Activated CD8-positive, alpha-beta memory T cell treated with anti-CD3 and anti-CD28 coated beads, Interleukin-2, amount 50 U/mL, for 48 hours (primary cell): ENCODE data around the gene SRC.
"Not testable (repeated sequence)": the region's sequence is repeated elsewhere in the genome, so short reads cannot be mapped to it uniquely, and the experiment has no call there.

Experiments
- DNase-seq: peaks from one replicate; pipeline ENCODE4 v3.0.0-alpha.2; 2020

Gene SRC

GRCh38 chr20:37364927-37365272, 19.0 kb downstream of the SRC start:
- DNase-seq = no peak

- DNase-seq = no peak
These were observed 20.1 kb downstream of the SRC start for GRCh38 chr20:37365760-37366638.

- DNase-seq = no peak
These were observed 20.8 kb downstream of the SRC start for GRCh38 chr20:37366743-37367142.

- DNase-seq = no peak
These were observed 23.9 kb downstream of the SRC start for GRCh38 chr20:37369846-37370245.

- DNase-seq = not testable (repeated sequence)
These were observed 25.9 kb downstream of the SRC start for GRCh38 chr20:37371845-37372244.

GRCh38 chr20:37372441-37372840, 26.5 kb downstream of the SRC start:
- no peak for DNase-seq

- DNase-seq = no peak
These were observed 27.2 kb downstream of the SRC start for GRCh38 chr20:37373020-37373598.

GRCh38 chr20:37375227-37375626, 29.3 kb downstream of the SRC start:
- no peak for DNase-seq

- no peak for DNase-seq
These were observed 30.4 kb downstream of the SRC start for GRCh38 chr20:37376324-37376723.

GRCh38 chr20:37376791-37377190, 30.9 kb downstream of the SRC start:
- no peak for DNase-seq

GRCh38 chr20:37377346-37378081, 31.6 kb downstream of the SRC start:
- no peak for DNase-seq

- no peak for DNase-seq
These were observed 32.5 kb downstream of the SRC start for GRCh38 chr20:37378420-37378784.

- no peak for DNase-seq
These were observed 33.1 kb downstream of the SRC start for GRCh38 chr20:37378785-37379598.

GRCh38 chr20:37379967-37380828, 34.3 kb downstream of the SRC start:
- no peak for DNase-seq

- no peak for DNase-seq
These were observed 35.1 kb downstream of the SRC start for GRCh38 chr20:37380864-37381579.

- no peak for DNase-seq
These were observed 35.9 kb downstream of the SRC start for GRCh38 chr20:37381621-37382471.

GRCh38 chr20:37382482-37383120, 36.7 kb downstream of the SRC start:
- DNase-seq = no peak

- DNase-seq = no peak
These were observed 37.5 kb downstream of the SRC start for GRCh38 chr20:37383229-37383989.

- peak; percentile 96 for DNase-seq
These were observed 38.8 kb downstream of the SRC start for GRCh38 chr20:37384683-37385174.
